Cardiac fibroblast (primary cell): Measurements from ENCODE around the gene S100PBP.
A peak's percentile ranks its signal among the peaks of the same experiment; 100 is the strongest.
"Not testable (repeated sequence)": the region's sequence is repeated elsewhere in the genome, so short reads cannot be mapped to it uniquely, and the experiment has no call there.

ENCODE experiments used
- DNase-seq, 2 donors: peaks; one replicate each; pipeline versions ENCODE4 v3.0.0 to v3.0.0-alpha.2; 2010; ENCODE audit warnings: low read depth in 2 of 2
- H3K4me3 ChIP-seq, 2 donors: replicated peaks in 1 of 2; 1 replicate in 1 of 2; 2 replicates in 1 of 2; pipeline ENCODE4 v1.5.1; 2011; ENCODE audit warnings: low read depth in 2 of 2, low read length in 2 of 2, mild to moderate bottlenecking in 2 of 2, moderate library complexity in 1 of 2
- CTCF ChIP-seq: IDR thresholded peaks from one replicate; pipeline ENCODE4 v1.5.1; 2011; ENCODE audit warnings: low read depth, mild to moderate bottlenecking, low read length, inconsistent platforms

S100PBP gene

GRCh38 chr1:32786856-32787255 lies 30.6 kb upstream of the S100PBP start:
- TF ChIP-seq CTCF: peak; percentile 41
- no peak overlapping the region for H3K4me3 ChIP-seq
- DNase-seq: peak; percentile 47 to 52

GRCh38 chr1:32789356-32789755 lies 28.1 kb upstream of the S100PBP start:
- not testable (repeated sequence) for H3K4me3 ChIP-seq
- DNase-seq: peak; percentile 86 to 97

GRCh38 chr1:32791881-32792280 lies 25.6 kb upstream of the S100PBP start:
- TF ChIP-seq CTCF: no peak
- DNase-seq: peak; percentile 48 to 72
- no peak overlapping the region for H3K4me3 ChIP-seq

- peak; percentile 65 to 88 for DNase-seq
- not testable (repeated sequence) for H3K4me3 ChIP-seq
These were observed 21.7 kb upstream of the S100PBP start for GRCh38 chr1:32795763-32796162.

GRCh38 chr1:32797456-32797855 lies 20.0 kb upstream of the S100PBP start:
- DNase-seq: no peak
- H3K4me3 ChIP-seq: no peak overlapping the region
- TF ChIP-seq CTCF: no peak

- no peak overlapping the region for H3K4me3 ChIP-seq
- peak in 1 of 2 donors; percentile 62 for DNase-seq
- TF ChIP-seq CTCF: no peak
These were observed 19.3 kb upstream of the S100PBP start for GRCh38 chr1:32798191-32798590.

GRCh38 chr1:32798679-32799416 lies 18.6 kb upstream of the S100PBP start:
- no peak for DNase-seq
- H3K4me3 ChIP-seq: no peak overlapping the region
- TF ChIP-seq CTCF: no peak

GRCh38 chr1:32801096-32801715 lies 16.2 kb upstream of the S100PBP start:
- no peak overlapping the region for H3K4me3 ChIP-seq
- no peak for TF ChIP-seq CTCF
- peak in 1 of 2 donors; percentile 68 for DNase-seq

- H3K4me3 ChIP-seq, DNase-seq: not testable (repeated sequence)
These were observed 13.0 kb upstream of the S100PBP start for GRCh38 chr1:32804460-32804859.
